GM12878 (cell line): ENCODE data around the gene CA6. TPM values are rescaled to one million over a fixed set of nuclear protein-coding genes. Genes with fewer than 3 reads are reported as not detected.

ENCODE experiments used
- BRCA1 ChIP-seq: IDR thresholded peaks from 2 replicates; pipeline ENCODE4 v1.6.1; 2011; ENCODE audit warnings: low read depth, low read length, improper control_type of control experiment
- CEBPZ ChIP-seq: fragments of 150-350 bp; IDR thresholded peaks from 2 replicates; pipeline ENCODE4 v1.6.1; 2016; ENCODE audit warnings: low read depth, low read length
- CHD4 ChIP-seq: fragments of 200-600 bp; sonication (generic); IDR thresholded peaks from 2 replicates; pipeline ENCODE4 v1.6.1; 2016; ENCODE audit warnings: mild to moderate bottlenecking
- ESRRA ChIP-seq: IDR thresholded peaks from 2 replicates; pipeline ENCODE4 v1.6.1; 2012; ENCODE audit warnings: mild to moderate bottlenecking, low read length, improper control_type of control experiment
- FOXM1 ChIP-seq: IDR thresholded peaks from 2 replicates; pipeline ENCODE4 v1.6.1; 2012; ENCODE audit warnings: low read depth, mild to moderate bottlenecking, inconsistent platforms, low read length, moderate library complexity
- HCFC1 ChIP-seq: fragments of 150-350 bp; IDR thresholded peaks from 2 replicates; pipeline ENCODE4 v1.6.1; 2014; ENCODE audit warnings: low read length
- IKZF2 ChIP-seq, 2 experiments: fragments of 450-650 bp; IDR thresholded peaks; 2 replicates each; pipeline ENCODE4 v1.6.1; 2017; ENCODE audit warnings: mild to moderate bottlenecking in 2 of 2, moderate library complexity in 2 of 2
- NR2C2 ChIP-seq: IDR thresholded peaks from 2 replicates; pipeline ENCODE4 v1.6.1; 2011; ENCODE audit warnings: borderline replicate concordance, low read depth; ENCODE audit not compliant: control insufficient read depth, insufficient read length
- PAX5 ChIP-seq: IDR thresholded peaks from 2 replicates; pipeline ENCODE4 v1.6.1; 2011; ENCODE audit warnings: low read depth, low read length, borderline replicate concordance
- YBX1 ChIP-seq: fragments of 450-650 bp; IDR thresholded peaks from 2 replicates; pipeline ENCODE4 v1.6.1; 2016; ENCODE audit warnings: antibody characterized with exemption
- ZBTB4 ChIP-seq: fragments of 450-650 bp; formaldehyde crosslinking; IDR thresholded peaks from 2 replicates; pipeline ENCODE4 v1.4.0; 2022; ENCODE audit warnings: mild to moderate bottlenecking, moderate library complexity
- polyA plus RNA-seq, 11 experiments: library from polyadenylated mRNA; depleted of rRNA in 4 of 11; unstranded in 6 of 11; stranded (reverse) in 5 of 11; fragments of >200 nt; fragmentation: Nextera tagmentation in 4 of 11; fragmentation: Illumina TruSeq in 1 of 11; extraction: Ambion mirVana in 4 of 11; extraction: Trizol in 1 of 11; gene quantifications; 1 replicate in 1 of 11; 2 replicates in 10 of 11; pipeline versions ENCODE4 v1.2.1 to v1.2.3, GENCODE V29; 2011 to 2016; ENCODE audit warnings: inconsistent platforms in 2 of 11, missing spikeins in 2 of 11, low read depth in 1 of 11
- total RNA-seq, 4 experiments: library from RNA; depleted of rRNA in 3 of 4; stranded (reverse); fragments of >200 nt in 3 of 4; fragmentation: Illumina TruSeq in 1 of 4; extraction: Trizol in 1 of 4; gene quantifications; 2 replicates each; pipeline versions ENCODE4 v1.2.1 to v1.2.3, GENCODE V29; 2013 to 2021

Gene CA6
- total and polyA plus RNA-seq, 10 of the 15 experiments (the other 5 are each of a cell fraction or from before 2014, with no cell fraction given) = not detected

- TF ChIP-seq CEBPZ (no peak), CHD4 (no peak), NR2C2 (no peak), ZBTB4 (CRISPR knock-in tag) (no peak), BRCA1 (no peak), PAX5 (no peak), IKZF2 (IDR thresholded peaks at IDR 0.05) (no peak), FOXM1 (no peak), ESRRA (no peak), YBX1 (no peak), HCFC1 (no peak)
These were observed 34.0 kb upstream of the CA6 start (continued) for GRCh38 chr1:8911416-8912309.
